HG03571 (cell line): ENCODE data around the gene FGF13.

ENCODE experiments used
- ATAC-seq: cut with Tn5 transposase; IDR thresholded peaks from one replicate; pipeline ENCODE4 v1.9.1; 2021; ENCODE audit not compliant: unreplicated experiment

FGF13 gene

DNA sequence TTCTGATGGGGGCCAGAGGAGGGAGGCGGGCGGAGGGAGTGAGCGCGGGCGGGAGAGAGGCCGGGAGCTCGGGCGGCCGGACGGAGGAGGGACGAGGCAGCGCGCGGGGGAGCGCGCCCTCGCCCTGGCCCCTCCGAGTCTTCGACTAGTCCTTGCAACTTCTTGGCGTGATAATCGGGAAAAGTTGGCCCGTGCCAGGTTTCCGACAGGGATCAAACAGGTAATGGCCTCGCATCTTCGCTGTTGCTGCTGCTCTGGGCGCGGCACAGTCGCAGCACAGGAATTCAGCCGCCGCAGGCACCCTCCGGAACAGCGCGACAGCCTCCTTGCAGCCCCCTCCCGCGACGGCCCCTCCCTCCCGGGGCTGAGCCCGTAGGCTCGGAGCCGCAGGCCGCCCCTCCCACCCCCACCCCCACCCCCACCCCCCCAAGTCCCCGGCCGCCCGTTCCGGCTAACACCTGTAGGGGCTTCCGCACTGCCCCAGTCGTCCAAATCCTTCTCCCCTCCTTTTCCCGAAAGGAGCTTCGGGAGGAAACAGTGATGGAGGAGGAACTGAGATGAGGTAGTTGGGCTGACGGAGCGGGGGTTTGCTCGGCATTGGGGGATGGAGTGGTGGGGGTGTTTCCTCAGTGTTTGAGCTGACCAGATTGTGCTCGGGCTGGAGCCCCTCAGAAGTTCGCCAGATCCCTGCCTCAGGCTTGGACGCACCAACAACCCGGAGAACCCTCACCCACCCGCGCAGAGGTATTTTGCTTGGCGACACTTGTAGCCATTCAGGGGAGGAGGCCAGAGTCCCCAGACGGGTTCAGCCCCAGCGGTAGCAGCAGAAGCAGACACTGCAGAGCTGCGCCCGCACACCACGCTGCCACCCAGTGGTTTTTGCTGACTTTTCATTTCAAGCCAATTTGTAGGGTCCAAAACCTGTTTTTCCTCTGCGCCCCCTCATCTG, at the start of gene FGF13:
TSS of gene FGF13 (minus strand) at position 319 of the 949 bp plus-strand sequence. CDS start 714 bp downstream, outside the sequence.
- no peak for ATAC-seq

DNA sequence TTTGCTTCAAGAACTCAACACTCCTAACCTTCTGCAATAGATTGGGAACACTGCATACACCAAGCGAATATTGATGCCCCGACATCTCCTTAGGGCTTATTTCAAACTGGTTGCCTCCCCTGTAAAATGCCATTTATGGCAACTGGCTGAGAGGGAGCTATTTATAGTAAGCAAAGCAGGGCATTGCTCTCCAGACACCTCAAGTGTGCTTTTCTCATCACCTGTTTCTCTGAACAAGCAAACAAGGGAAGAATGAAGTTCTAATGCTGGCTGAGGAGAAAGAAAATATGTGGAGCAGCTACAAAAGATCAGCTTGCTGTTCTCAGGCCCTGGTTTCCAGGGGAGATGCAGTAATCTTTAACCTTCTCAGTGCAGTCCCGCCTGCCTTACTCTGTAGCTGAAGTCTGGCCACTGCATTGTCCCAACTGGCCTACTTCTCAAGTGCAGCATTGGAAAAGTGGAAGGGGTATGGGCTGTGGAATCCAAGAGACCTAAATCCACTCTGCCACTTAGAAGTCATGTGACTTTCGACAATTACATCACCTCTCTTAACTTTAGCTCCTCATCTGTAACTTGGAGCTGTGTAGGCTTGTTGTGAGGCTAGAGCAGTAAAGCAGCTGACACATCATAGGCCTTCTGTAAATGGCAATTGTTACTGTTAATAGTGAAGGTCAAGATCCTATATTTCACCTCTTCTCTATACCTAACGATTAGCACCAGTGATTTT, 47.9 kb upstream of the FGF13 start:
- ATAC-seq, result no peak

DNA sequence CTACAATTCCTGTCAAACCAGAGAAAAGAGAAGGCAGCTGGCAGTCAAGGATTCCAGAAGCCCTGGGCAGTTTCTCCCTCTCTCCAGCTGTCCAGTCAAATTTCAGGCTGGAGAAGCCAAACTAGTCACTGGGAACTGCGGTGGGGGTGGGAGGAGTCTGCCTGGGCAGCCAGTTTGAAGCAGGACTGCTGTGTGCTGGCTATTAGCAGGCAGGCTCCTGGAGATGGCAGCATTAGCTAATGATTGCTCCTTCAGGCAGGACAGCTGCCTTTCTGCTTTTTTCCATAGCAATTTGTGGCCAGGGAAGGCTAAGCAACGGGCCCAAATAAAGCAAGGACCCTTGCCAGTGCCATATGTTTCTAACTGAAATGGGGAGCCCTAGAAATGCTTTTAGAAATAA, 44.7 kb upstream of the FGF13 start:
- ATAC-seq, result no peak

DNA sequence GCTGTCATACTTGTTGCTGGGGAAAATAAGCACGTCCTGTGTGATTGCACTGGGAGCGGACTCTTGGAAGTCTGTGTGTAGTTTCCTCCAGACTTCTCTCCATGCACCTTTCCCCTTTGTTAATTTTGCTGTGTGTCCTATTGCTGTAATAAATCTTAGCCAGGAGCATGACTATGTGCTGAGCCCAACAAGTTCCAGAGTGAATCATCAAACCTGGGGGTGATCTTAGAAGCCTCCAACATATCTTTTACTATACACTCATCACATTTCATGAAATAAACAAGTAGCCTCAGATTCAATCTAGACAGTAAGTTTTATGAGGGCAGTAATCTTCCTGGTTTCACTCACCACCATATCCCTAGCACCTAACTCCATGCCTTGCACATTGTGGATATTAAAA, 43.3 kb upstream of the FGF13 start:
- no peak for ATAC-seq

DNA sequence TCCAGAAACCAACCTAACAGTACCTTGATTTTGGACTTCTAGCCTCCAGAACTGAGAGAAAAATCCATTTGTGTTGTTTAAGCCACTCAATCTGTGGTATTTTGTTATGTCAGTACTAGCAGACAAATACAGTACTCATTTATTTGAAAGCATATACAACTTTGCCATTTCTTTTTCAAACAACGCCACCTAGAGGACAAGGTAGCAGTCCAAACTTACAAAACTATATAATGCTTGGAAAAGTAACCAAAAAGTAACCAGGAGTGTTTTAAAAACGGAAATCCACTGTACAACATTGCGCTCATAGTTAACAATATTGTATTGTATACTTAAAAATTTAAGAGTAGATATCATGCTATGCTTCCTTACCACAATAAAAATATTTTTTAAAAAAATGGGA, 37.0 kb upstream of the FGF13 start:
- ATAC-seq, result no peak

DNA sequence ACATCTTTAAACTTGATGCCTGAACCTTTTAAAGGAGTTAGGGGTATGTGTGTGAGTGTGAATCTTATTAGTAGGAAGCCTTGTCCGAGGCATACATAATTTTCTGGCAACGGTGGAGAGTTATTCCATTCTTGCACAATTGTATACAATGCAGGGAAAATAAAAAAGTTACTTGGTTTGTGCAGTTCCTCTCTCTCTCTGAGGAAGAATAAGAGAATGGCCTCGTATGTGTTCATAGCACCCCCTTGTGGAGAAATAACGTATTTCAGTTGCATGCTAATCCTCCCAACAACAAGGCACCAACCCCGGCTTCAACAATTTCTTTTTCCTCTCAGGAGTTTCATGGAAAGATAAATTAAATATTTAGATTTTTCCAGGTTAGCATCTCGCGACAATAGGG, 33.7 kb upstream of the FGF13 start:
- no peak for ATAC-seq

DNA sequence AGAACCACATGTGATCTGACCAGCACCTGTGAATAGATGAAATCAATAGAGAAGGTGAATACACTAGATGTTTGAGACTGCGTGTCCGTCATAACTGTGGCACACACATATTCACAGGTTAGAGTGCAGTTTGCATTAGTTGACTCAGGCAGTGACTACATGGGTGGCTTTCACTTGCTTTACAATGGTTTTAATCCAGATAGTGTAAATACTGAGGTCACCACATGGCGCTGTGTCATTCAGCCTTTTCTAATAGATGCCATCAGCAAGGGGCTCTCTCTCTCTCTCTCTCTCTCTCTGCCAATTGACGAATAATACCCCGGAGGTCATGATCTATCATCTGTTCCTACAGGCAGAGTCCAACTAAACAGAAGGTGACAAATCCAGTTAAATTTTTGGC, 30.7 kb upstream of the FGF13 start:
- ATAC-seq, result no peak

DNA sequence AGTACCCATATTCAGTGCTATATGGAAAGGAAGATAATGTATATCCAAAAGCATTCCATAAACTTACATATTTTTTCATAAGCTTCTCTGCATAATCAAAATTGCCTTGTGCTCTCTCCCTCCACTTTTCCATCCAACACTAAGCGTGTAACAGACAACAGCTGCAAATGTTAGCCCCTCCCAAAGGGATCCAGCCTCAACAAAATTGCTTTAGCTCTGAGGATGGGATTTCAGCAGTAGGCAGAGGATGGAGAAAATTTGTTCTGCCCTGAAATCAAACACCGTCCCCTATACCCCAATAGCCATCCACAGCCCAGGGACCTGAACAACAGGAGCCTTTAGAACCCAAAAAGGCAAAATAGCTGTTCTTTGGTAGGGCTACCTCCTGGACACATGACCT, 28.8 kb upstream of the FGF13 start:
- ATAC-seq, result no peak

DNA sequence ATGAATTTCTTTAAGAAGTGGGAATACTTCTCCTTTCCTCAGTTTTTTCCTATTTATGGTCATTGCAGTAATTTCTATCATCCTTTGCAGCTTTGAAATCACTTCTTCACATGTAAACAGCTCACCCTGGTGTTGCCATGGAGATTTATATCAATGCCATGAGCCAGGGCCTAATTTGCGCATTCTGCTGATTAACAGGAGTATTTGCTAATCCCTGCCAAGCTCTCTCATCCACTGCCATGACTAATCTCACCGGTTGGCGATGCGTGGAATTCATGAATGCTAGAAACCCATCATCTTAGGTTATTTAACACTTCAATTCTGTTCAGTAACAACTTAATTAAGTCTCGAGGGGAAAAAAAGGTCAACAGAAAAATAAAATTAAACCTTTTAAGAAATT, 11.8 kb upstream of the FGF13 start:
- no peak for ATAC-seq

DNA sequence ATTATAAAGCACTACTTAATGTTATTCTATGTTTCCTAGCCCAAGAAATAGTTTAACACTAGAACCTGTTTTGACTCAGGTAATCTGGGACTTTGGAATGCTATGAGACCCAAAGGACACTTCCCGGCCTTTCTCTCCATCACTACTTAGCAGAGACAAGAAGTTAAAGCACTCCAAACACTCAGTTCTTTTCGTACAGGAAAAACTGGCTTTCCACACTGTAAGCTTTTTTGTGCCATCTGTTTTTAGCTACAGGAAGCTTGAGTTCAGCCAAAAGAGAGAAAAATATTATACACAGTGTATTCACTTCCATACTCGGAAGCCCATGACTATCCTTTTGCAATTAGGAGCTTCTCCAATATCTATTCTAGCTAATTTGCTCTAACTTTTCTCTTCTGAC, 7.9 kb upstream of the FGF13 start:
- no peak for ATAC-seq

DNA sequence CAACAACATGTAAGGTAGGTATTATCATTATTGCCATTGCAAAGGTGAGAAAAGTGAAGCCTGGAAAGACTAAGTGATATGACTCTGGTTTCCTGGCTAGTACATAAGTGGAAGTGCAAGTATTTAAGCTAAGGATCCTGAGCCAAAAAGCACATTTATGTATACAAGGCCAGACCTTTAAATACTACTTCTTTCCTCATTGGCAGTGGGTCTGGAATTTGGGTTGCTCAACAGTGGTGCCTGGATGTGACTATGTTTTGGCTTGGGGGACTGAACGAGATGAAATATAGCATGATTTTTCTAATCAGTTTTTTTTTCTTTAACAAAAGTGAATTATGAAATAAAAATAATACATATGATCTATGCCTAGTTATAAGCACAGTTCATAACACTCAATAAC, 7.4 kb upstream of the FGF13 start:
- ATAC-seq, result no peak

DNA sequence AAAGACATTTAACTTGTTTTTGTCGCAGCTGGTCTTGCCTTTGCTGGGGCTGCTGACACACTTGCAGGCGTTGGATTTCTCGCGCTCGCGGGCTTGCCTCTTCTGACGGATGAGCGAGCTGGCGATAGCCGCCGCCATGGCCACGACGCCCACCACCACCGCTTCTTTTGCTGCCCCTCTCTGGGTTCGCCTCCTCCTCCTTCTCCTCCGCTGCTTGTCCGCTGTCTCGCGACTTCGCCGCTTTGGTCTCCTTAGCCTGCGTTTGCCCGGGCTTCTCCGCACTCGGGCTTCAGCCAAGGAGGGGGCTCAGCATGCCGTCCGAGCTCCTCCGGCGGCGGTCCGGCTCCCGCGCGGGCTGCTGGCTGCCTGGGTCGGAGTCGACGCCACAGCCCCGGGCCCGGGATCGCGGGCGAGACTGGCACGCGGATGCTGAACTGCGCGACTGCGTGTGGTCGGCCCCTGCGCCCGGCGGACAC, 613 bp downstream of the FGF13 start:
- ATAC-seq, result no peak

DNA sequence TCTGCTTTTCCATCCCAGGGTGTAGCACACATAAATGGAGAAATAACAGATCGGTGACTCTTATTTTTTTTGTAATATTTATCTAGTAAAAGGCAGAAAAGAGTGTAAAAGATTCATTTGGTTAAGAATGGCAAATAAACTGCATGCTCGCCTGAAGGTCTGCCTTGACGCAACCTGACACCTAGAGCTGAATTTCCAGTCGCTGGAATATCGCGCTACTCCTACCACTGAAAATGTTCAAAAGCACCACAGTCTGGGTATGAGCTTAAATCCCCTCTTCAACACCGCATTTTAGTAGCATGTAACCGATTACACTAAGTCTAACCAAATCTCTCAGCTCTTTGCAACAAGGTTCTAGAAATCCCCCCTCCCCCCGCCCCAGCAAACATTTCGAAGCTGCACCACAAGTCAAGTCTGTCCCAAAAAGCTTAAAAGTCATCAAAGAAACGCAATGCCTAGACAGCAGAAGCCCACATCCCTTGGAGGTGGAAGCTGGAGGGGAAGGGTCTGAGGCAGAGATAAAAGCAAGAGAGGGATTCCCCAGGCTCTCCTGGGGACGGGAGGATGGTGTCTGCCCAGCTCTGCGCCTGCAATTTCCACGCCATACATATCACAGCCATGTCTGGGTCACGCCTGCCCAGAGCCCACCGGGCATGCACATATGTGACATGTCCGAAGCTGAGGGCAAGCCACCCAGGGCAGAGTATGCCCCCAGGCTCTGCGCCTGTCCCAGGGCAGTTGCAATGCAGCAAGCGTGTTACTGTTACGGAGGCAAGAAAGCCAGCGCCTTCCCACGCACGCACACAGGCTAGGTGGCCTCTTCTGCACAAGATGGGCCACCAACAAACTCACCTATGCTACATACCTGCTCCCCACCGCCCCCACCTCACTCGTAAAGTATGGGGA, 1.4 kb downstream of the FGF13 start:
- ATAC-seq, result no peak

DNA sequence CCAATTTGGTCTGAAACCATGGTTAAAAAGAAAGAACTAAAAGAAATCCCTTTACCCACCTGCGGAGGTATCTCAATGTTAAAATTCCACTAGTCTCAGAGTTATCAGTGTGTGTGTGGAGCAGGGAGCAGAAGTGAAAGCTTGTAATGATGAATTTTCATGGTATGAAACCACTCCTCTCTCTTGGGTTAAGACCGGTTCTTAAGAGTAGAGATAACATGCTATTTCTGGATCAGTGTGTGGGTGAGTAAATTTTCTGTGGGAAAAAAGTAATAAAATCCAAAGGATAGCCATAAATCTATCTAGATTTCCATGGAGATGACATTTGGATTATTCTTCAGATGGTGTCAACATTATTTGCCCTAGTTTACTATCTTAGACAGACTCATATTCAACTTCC, 3.2 kb downstream of the FGF13 start:
- no peak for ATAC-seq

DNA sequence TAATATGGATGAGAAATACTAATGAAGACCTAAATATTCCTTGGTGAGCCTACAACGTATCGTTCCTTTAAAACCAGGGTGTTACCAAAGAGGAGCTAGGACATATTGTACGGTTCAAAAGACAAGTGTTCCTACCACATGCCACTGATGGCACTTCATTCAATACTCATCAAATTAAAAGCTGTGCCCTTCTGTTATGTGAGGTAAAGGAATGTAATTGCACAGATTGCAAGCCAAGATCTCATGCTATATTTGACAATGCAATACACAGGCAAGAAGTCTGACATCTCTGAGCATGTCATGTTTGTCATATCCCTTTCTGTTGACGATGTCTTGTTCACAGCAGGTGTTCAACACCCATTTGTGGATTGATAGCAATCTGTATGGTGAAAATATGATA, 6.9 kb downstream of the FGF13 start:
- ATAC-seq, result no peak

DNA sequence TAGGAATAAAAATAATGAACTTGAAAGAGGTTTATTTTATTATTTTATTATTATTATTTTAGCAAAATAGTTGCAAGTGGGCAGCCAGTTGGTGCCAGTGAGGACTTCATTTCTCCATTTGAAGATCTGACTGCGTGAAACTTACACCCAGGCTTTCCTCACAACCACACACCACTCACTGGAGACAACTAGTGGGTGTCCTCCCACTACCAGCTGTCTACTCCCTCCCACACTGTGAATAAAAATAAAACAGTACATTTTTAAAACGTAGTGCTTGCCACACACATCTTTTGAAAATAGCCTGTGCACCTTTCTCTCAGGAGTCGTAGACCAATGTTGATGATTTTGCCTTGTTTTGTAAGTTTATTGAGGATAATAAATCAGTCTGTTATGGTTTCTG, 7.4 kb downstream of the FGF13 start:
- no peak for ATAC-seq

DNA sequence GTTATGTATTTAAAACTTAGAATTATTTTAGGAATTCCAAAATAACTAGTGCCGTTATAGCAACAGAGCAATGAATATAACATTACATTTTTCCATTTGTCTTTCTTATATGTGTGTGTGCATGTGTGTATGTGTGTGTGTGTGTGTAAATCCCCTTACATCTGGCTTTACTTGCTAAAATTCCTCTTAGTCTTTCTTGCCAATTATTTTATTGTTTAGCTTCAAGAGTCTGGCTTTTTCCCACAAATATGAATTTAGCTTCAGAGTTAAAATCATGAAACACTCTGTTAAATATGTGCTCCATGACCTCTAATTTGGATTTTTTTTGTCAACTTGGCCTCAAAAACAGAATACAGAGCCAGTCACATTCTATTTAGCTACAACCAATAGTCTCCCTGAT, 18.9 kb downstream of the FGF13 start:
- ATAC-seq, result no peak

DNA sequence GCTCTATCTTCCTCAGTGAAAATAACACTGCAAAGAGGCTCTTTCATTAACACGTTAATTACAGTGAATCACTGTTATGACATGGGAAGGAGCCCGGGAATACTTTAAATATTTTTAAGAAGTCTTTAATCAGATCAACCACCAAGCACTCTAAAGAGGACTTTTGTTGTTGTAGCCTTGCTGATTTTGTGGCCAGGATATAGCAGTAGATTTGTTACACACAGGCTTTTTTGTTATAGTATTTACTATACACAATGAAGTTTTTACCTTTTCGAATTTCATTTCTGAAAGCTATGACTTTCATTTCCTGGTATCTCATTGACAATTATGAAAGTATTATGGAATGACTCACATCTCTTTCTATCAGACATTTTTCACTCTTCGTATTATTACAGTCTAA, 20.3 kb downstream of the FGF13 start:
- no peak for ATAC-seq

DNA sequence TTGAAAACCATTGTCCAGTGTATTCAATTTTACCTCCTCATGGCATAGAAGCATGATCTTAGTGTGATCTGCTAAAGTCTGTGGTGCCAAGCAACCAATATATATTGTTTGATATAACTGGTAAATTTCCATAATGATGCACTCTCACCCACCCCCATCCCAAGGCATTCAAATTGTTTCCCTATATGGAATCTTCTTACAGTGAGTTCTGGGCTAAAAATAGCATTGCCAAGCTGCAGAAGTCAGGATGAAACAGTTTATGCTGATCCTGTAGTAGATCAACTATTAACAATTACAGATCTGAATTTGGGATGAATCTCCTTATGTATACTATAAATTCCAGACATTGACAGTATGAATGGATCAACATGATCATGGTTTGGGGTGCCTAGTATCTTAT, 20.9 kb downstream of the FGF13 start:
- ATAC-seq, result no peak

DNA sequence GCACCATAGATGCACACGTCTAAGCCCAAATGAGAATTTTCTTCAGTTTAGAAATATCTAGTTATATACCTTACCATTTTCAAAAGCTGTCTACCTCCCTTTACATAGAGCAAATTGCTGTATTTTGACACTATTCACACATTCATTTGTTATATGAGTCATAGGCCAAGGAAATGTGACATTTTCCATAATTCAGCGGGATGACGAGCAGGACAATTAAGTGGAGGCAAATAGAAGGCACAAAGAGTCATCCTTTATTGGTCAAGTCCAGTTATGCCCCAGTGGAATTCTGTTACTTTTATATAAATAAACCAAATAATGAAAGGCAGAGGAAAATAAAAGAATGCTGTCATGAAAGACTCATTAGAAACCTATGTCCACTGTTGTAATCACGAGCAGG, 27.9 kb downstream of the FGF13 start:
- no peak for ATAC-seq

DNA sequence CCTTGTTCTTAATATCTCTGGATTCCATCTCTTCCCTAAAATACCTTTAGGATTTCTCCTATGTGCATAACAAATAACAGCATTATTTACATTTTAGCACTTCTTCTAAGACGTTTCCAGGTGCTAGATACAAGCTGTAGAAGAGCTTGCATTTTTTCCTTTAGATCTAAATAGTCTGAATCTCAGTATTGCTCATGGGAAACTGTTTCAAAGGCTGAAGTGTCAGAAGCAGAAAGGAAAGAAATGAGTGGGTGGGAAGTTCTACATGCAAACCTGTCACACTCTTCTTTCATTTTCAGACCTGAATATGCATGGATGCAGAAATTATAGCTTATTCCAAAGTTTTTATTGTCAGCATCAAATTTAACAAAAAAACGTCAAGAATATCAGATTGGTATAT, 41.8 kb downstream of the FGF13 start:
- no peak for ATAC-seq
